EL (cell line): ENCODE results near the gene SLC6A9.

Experiments used
- DNase-seq: peaks from one replicate; pipeline ENCODE4 v3.0.0-alpha.2; 2016

Gene SLC6A9

DNA sequence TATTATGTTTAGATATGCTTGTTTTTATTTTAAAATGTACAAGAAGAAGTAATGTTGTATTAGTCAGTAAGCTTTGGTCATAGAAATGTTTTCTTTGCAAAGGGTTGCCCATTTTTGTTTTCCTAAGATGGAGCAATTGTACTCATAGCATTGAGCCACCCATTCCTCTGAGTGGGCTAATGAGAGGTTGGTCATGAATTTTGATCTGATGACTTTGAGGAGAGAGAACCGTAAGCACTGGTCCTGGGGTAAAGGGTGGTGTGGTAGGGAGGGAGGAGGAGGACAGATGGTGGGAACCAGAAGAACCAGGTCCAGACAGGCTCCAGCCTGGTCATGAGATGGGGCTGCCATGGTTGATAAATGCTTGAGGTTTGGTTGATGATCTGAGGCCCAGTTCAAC, 15.9 kb upstream of the SLC6A9 start:
- DNase-seq: no peak

GRCh38 chr1:44045064-44045463, 13.8 kb upstream of the SLC6A9 start:
- no peak for DNase-seq

DNA sequence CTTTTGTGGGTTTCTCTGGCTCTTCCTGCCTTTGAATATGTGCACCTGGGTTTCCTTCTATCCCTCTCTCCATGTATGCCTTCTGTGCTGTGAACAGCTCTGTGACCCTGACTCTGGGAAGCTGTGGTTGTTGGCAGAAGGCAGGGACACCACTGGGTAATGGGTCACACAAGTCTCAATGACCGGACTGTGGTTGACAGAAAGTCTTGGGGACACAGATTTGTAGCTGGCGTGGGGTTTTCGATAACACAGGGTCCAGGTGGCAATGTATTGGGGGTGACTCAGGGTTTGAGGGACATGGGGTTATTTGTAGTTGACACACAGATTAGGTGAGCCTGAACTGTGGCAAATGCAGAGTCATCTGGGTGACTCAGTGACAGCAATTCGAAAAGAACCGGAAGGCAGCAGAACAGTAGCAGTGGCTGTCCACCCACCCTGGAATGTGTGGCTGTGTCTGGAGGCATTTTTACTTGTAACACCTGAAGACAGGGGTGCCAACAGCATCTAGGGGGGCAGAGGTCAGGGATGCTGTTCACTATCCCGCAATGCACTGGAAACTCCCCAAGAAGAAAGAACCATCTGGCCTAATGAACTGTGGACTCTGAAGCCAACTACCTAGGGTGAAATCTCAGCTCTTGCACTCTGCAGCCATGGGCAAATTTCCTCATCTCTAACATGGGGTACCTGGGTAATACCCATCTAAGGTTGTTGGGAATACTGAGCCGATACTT, 13.0 kb upstream of the SLC6A9 start:
- peak; percentile 40 for DNase-seq

DNA sequence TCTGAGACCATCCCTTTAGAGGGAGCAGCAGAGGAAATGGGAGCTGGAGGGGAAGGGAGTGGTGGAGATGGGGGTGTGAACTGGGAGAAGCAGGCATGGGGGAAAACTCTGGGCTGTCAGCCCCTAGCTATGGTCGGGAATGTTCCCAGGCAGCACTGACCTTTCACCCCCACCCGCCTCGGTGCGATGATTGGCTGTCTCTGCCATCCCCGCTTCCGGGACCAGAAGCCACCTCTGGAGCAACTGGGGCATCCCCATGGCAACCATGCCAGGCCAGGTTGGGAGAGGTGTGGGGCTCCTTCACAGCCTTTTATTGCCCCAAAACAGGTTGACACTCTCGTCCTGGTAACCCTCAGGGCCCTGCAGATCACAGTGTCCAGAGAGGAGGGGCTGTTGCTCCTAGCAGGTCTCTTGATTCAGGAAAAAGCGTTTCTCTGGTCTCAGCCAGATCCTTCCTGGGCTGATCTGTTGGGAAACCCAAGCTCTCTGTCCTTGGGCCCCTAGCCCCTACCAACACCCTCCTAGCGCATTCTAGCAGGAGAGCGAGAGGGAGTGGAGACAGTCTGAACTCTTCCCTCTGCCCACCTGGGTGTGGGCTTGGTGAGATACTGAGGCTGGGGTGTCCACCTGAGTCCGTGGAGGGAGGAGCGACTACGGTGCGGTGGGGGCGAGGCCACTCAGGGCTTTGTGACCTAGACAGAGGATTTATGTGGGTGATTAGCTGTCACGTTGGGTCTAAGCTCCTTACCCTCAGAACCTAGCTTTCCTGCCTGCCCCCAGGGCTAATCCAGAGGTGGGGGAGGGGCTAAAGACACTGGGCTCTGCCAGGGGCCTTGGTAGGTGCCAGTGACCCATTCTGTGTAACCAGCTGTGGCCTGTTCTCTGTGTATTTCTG, 12.2 kb upstream of the SLC6A9 start:
- DNase-seq: no peak

- DNase-seq: no peak
These were observed 9.6 kb upstream of the SLC6A9 start for GRCh38 chr1:44040846-44041245.

DNA sequence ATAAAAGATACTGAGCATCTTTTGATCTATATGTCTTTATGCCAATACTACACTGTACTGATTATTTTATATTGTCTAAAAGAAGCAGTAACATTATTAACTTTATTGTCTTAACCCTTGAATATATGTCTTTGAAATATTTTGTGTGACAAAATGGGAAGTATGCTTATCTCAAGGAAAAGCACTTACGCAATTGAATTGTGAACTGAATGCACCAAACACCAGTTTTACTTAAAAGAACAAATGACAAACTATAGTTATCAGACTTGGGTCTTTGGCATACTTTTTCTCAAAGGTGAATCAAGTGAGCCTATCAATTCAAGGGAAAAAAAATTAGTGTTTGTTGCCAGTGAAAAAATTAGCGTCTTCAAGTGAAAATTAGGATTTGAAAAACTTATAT, 9.2 kb upstream of the SLC6A9 start:
- no peak for DNase-seq

DNA sequence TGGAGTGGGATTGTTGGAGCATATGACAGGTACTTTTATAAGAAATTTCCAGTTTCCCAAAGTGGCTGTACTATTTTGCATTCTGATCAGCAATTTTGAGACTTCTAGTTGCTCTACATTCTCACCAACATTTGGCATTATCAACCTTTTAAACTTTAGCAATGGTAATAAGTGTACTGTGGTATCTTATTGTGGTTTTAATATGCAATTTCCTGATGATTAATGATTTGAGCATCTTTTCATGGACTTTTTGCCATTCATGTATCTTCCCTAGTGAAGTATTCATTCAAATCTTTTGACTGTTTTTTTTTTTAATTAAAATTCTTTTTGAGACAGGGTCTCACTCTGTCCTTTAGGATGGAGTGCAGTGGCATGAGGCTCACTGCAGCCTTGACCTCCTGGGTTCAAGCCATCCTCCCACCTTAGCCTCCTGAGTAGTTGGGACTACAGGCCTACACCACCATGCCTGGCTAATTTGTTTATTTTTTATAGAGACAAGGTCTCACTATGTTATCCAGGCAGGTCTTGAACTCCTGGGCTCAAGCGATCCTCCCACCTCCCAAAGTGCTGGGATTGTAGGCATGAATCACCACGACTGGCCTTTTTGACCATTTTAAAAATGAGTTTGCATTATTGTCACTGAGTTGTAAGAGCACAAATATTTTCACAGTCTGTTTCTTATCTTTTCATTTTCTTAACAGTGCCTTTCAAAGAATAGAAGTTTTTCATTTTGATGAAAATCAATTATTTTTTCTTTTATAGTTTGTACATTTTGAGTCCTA, 7.8 kb upstream of the SLC6A9 start:
- DNase-seq: peak; percentile 72

- DNase-seq: no peak
These were observed 5.9 kb upstream of the SLC6A9 start for GRCh38 chr1:44037154-44037553.

- DNase-seq: peak; percentile 77
These were observed 5.3 kb upstream of the SLC6A9 start for GRCh38 chr1:44036409-44037139.

DNA sequence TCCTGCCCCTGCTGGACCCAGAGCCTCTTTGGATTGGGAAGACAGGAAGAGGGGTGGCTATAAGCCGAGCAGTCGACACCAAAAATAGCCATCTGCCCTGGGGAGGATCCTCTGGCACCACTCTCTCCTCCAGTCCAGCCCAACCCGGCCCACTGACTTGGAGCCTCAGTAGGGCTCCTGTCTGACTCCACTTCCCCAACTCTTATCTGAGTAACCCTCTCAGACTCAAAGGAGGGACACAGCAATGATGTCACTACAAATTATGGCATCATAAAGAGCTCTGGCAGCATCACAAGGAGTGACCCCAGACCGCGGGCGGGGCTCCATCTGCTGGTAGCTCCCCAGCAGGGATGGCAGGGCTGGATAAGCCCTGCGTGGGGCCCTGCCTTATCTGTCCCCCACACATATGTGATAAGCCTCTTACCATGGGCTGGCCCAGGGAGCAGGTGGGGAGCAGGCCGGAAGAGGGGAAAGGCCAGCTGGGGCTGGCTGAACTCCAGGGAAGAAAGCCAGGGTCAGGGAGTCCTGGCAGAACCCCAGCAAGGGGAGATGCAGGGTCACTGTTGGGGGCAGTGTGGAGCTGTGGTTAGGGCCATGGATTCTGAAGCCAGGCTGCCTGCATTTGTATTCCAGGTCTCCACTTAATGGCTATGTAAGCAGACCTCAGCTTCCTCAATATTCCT, 4.6 kb upstream of the SLC6A9 start:
- DNase-seq: no peak

GRCh38 chr1:44034976-44035716, 3.9 kb upstream of the SLC6A9 start:
- no peak for DNase-seq

DNA sequence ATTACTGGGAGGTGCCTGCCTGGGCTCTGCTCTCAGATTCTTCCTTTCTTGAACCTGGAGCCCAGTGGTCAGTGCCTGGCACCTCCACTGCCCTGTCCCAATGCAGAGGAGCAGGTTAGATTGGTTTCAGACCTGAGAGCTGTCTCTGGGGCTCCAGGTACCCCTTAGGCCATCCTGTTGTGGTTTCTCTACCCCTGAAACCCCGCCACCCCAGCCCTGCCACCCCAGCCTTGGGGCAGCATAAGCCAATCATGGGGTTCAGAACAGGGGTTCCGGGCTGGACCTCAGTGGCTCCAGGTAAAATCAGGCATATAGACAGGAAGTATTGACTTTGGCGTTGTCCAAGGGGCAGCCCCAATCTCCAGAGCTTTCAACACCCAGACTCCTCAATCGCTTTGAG, 3.2 kb upstream of the SLC6A9 start:
- DNase-seq: no peak

GRCh38 chr1:44033756-44034155, 2.5 kb upstream of the SLC6A9 start:
- DNase-seq: no peak

DNA sequence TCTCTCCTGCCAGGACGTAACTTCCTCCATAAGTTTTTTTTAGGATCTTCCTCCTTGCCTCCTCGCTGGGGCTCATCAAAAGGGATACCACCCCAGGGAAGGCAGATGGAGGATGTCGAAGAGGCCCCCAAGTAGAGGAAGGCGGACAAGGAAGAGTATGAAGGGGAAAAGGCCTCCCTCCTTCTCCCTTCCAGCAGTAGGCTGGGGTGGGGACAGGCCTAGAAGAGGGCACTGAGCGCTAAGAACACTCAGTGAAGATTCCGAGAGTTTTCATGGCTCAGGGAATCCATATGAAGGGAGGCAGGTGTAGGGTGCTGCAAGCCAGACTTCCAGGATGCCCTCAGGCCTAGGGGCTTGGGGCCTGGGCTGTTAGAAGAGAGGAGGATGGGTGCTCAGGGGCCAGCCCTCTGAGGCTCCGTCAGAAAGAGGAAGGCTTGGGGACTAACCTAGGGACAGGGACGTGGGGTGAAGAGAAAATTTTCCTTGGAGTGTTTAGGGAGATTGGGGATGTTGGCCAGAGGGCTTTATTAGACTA, 1.8 kb upstream of the SLC6A9 start:
- no peak for DNase-seq

DNA sequence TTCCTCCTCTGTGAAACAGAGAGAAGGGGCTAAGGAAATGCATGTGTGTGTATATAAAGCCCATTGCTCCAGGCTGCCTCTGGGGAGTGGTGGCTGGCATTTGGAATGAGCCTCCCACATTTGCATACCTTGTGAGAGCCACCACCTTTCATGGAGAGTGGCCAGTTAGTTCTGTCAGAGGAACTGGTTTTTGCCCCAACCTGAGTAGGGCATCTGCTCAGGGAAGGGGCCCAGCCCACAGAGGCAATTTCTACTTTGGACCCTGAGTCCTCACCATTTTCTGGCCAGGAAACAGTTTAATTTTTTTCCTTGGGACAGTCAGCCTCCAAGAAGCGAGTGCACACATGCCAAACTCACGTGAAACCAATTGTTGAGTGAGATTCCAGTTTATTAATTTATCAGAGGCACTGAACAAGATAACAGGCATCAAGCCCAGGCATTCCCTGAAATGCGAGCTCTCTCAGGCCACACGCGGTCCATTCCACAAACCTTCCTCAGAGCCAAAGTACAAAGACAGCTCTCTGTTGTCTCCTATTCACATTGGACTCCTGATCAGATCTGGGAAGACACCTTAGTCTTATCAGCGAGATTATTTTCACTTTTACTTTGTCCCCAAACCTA, 1.0 kb upstream of the SLC6A9 start:
- DNase-seq: no peak

- peak; percentile 63 for DNase-seq
These were observed 534 bp downstream of the SLC6A9 start for GRCh38 chr1:44030605-44031251.

GRCh38 chr1:44029911-44030604, 1.2 kb downstream of the SLC6A9 start:
- peak; percentile 90 for DNase-seq

DNA sequence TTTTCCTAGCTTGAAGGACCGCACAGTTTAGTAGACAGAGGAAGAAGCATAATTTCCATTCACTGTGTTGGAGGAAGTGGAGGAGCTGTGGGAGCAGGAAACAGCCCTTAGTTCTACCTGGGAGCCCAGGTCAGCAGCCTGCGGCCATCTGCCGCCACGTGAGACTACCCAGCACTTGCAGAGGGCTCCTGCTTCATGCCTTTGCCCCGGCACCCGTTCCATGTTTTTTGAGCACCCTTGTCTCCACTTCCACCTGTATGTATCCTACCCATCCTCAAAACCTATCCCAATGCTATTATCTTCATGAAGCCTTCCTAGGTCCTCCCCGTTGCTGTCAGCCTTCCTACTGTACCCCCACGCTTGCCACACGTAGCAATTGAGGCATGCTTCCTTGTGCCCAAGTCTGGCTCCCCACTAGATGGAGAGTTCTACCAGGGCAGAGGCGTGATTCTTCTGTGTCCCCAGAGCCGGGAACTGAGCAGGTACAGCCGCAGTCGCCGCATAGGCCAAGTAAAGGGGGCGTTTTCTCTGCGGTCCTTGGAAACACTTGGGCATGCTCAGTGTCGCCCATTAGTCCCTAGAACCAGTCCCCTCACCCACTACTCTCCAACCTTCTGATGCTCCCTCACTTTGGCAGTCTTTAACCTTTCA, 1.9 kb downstream of the SLC6A9 start:
- DNase-seq: no peak

- no peak for DNase-seq
These were observed 3.9 kb downstream of the SLC6A9 start for GRCh38 chr1:44027320-44027719.
